CD14-positive monocyte (primary cell): ENCODE results near the gene KAZALD1. TPM values are rescaled to one million over a fixed set of nuclear protein-coding genes. Genes with fewer than 3 reads are reported as not detected.

Source experiments
- DNase-seq, 3 donors: peaks; one replicate each; pipeline ENCODE4 v3.0.0-alpha.2; 2011 to 2022
- H2AFZ ChIP-seq: 2 replicates; pipeline ENCODE4 v1.6.0; 2012; ENCODE audit warnings: mild to moderate bottlenecking, low read depth, low read length, inconsistent platforms; ENCODE audit not compliant: insufficient read depth, poor library complexity, severe bottlenecking
- H3K27ac ChIP-seq, 2 donors: 1 replicate in 1 of 2; 2 replicates in 1 of 2; pipeline ENCODE4 v1.5.1; 2012 to 2013; ENCODE audit warnings: low read length in 2 of 2, control low read depth in 1 of 2, inconsistent platforms in 1 of 2, low read depth in 1 of 2, mild to moderate bottlenecking in 1 of 2
- H3K27me3 ChIP-seq, 2 donors: one replicate each; pipeline versions ENCODE4 v1.6.0 to v1.6.1; 2011 to 2013; ENCODE audit warnings: low read length in 2 of 2; ENCODE audit not compliant: control insufficient read depth in 2 of 2, insufficient read depth in 2 of 2
- H3K36me3 ChIP-seq, 2 donors: replicated peaks in 1 of 2; 1 replicate in 1 of 2; 2 replicates in 1 of 2; pipeline versions ENCODE4 v1.5.1 to v1.6.1; 2012 to 2013; ENCODE audit warnings: low read length in 2 of 2, control low read depth in 1 of 2, inconsistent platforms in 1 of 2, mild to moderate bottlenecking in 1 of 2; ENCODE audit not compliant: insufficient read depth in 2 of 2, control insufficient read depth in 1 of 2
- H3K4me1 ChIP-seq, 2 donors: 1 replicate in 1 of 2; 2 replicates in 1 of 2; pipeline versions ENCODE4 v1.5.1 to v1.6.1; 2012 to 2013; ENCODE audit warnings: low read length in 2 of 2, control low read depth in 1 of 2, inconsistent platforms in 1 of 2, mild to moderate bottlenecking in 1 of 2, moderate library complexity in 1 of 2; ENCODE audit not compliant: insufficient read depth in 2 of 2, control insufficient read depth in 1 of 2
- H3K4me2 ChIP-seq: replicated peaks from 2 replicates; pipeline ENCODE3; 2012; ENCODE audit warnings: low read length, moderate library complexity, mild to moderate bottlenecking; ENCODE audit not compliant: poor library complexity, severe bottlenecking; ENCODE audit errors: extremely low read depth
- H3K4me3 ChIP-seq, 3 experiments: fragments of 200-600 bp in 1 of 3; sonication (generic) in 1 of 3; replicated peaks in 1 of 3; 1 replicate in 2 of 3; 2 replicates in 1 of 3; pipeline ENCODE4 v1.5.1; 2011 to 2013; ENCODE audit warnings: low read length in 3 of 3, mild to moderate bottlenecking in 3 of 3, control low read depth in 2 of 3, low read depth in 2 of 3, inconsistent platforms in 1 of 3, moderate library complexity in 1 of 3
- H3K79me2 ChIP-seq: 2 replicates; pipeline ENCODE4 v1.6.0; 2012; ENCODE audit warnings: mild to moderate bottlenecking, control low read depth, inconsistent platforms, low read length, moderate library complexity; ENCODE audit not compliant: insufficient read depth
- H3K9ac ChIP-seq: 2 replicates; pipeline ENCODE4 v1.6.0; 2017; ENCODE audit warnings: low read length, mild to moderate bottlenecking; ENCODE audit not compliant: insufficient read depth, poor library complexity, severe bottlenecking
- H3K9me3 ChIP-seq, 2 donors: replicated peaks in 1 of 2; 1 replicate in 1 of 2; 2 replicates in 1 of 2; pipeline versions ENCODE4 v1.5.1 to v1.6.1; 2012 to 2013; ENCODE audit warnings: low read length in 2 of 2, control low read depth in 1 of 2; ENCODE audit not compliant: control insufficient read depth in 1 of 2, insufficient read depth in 1 of 2
- H4K20me1 ChIP-seq: 2 replicates; pipeline ENCODE4 v1.6.0; 2012; ENCODE audit warnings: mild to moderate bottlenecking, low read length, control low read depth, moderate library complexity; ENCODE audit not compliant: insufficient read depth
- H3K27ac Mint-ChIP-seq, 7 donors: one replicate each; pipeline ENCODE4 v1.8.0; 2020; ENCODE audit warnings: mild to moderate bottlenecking in 7 of 7, mixed read lengths in 7 of 7, moderate library complexity in 6 of 7, inconsistent platforms in 2 of 7
- H3K27me3 Mint-ChIP-seq, 3 donors: one replicate each; pipeline ENCODE4 v1.8.0; 2021 to 2022; ENCODE audit warnings: low read depth in 3 of 3, mild to moderate bottlenecking in 3 of 3, mixed read lengths in 3 of 3, moderate library complexity in 3 of 3, inconsistent platforms in 1 of 3
- H3K36me3 Mint-ChIP-seq, 2 donors: one replicate each; pipeline ENCODE4 v1.8.0; 2020; ENCODE audit warnings: mixed read lengths in 2 of 2, inconsistent platforms in 1 of 2, mild to moderate bottlenecking in 1 of 2
- H3K4me1 Mint-ChIP-seq: one replicate; pipeline ENCODE4 v1.8.0; 2020; ENCODE audit warnings: mild to moderate bottlenecking, mixed read lengths
- H3K4me3 Mint-ChIP-seq, 2 donors: one replicate each; pipeline ENCODE4 v1.8.0; 2020; ENCODE audit warnings: mild to moderate bottlenecking in 2 of 2, mixed read lengths in 2 of 2, moderate library complexity in 1 of 2
- H3K9me3 Mint-ChIP-seq, 7 donors: one replicate each; pipeline ENCODE4 v1.8.0; 2020 to 2022; ENCODE audit warnings: mixed read lengths in 7 of 7, mild to moderate bottlenecking in 6 of 7, moderate library complexity in 6 of 7, inconsistent platforms in 2 of 7
- CTCF ChIP-seq: fragments of 200-600 bp; IDR thresholded peaks from one replicate; pipeline ENCODE4 v1.8.0; 2022; ENCODE audit warnings: antibody characterized with exemption, mild to moderate bottlenecking
- WGBS: methylation state at CpG from one replicate; pipeline ENCODE4 v1.1.5; 2013; ENCODE audit warnings: missing lambda C conversion rate; ENCODE audit not compliant: insufficient coverage; 5-methylcytosine and 5-hydroxymethylcytosine counted together
- intact Hi-C, 2 donors: fragments of 100-400 bp; cut with micrococcal nuclease; formaldehyde crosslinking; loops; one replicate each; pipeline versions ENCODE4 v1.15.0 to v1.15.1; 2023
- polyA plus RNA-seq, 3 donors: library from polyadenylated mRNA; depleted of rRNA in 1 of 3; unstranded in 2 of 3; stranded (reverse) in 1 of 3; fragments of 300-500 nt in 2 of 3; fragments of >200 nt in 1 of 3; fragmentation: Illumina TruSeq in 2 of 3; gene quantifications; 1 replicate in 2 of 3; 2 replicates in 1 of 3; pipeline ENCODE4 v1.2.3, GENCODE V29; 2012 to 2021

Gene KAZALD1
- polyA plus RNA-seq, 3 donors = 0.15 to 6.6 (median 0.53) TPM

GRCh38 chr10:101040061-101040460 is 21.7 kb upstream of the KAZALD1 start:
- Histone ChIP-seq H3K27ac (no peak overlapping the region), H3K9me3 (no peaks in the 10 kb centered on the region), H3K79me2 (no peaks in the 10 kb centered on the region), H3K4me1 (peaks cover 14 to 22% of the 10 kb centered on the region in 2 donors), H3K4me3 (no peak overlapping the region), H3K27me3 (peaks cover 0 to 3% of the 10 kb centered on the region in 2 donors), H3K4me2 (no peak overlapping the region), H4K20me1 (peaks cover 14% of the 10 kb centered on the region), H3K9ac (no peak overlapping the region), H3K36me3 (peaks cover 47 to 54% of the 10 kb centered on the region in 2 donors), H2AFZ (no peak overlapping the region)
- no peak for TF ChIP-seq CTCF
- Mint-ChIP-seq H3K4me3 (no peak overlapping the region), H3K9me3 (no peaks in the 10 kb centered on the region), H3K36me3 (peaks cover 51 to 58% of the 10 kb centered on the region in 2 donors), H3K4me1 (peaks cover 23% of the 10 kb centered on the region), H3K27ac (no peak overlapping the region), H3K27me3 (peaks cover under 1 to 2% (median 1%) of the 10 kb centered on the region in 3 donors)
- intact Hi-C loops = loop anchor here in 1 of 2 donors (5.0 kb wide), 1 partner anchor 102 kb away; no protein-coding TSS in a partner anchor
- DNase-seq = no peak
- 95% methylated on average over 2 of the region's 3 CpGs for WGBS

- Mint-ChIP-seq H3K4me3 (peak overlapping the region in 1 of 2 donors; percentile 50), H3K9me3 (no peaks in the 10 kb centered on the region), H3K27me3 (peaks cover 5 to 8% (median 7%) of the 10 kb centered on the region in 3 donors), H3K36me3 (peaks cover 44 to 50% of the 10 kb centered on the region in 2 donors), H3K27ac (peak overlapping the region in 1 of 7 donors; percentile 76), H3K4me1 (peaks cover 23% of the 10 kb centered on the region)
- no peak overlapping the region for H3K9ac ChIP-seq
- peaks cover 39 to 46% of the 10 kb centered on the region in 2 donors for H3K36me3 ChIP-seq
- peaks cover 0 to 9% of the 10 kb centered on the region in 2 donors for H3K27me3 ChIP-seq
- H3K4me3 ChIP-seq = no peak overlapping the region
- H3K27ac ChIP-seq = no peak overlapping the region
- H3K9me3 ChIP-seq = no peaks in the 10 kb centered on the region
- peaks cover 7% of the 10 kb centered on the region for H4K20me1 ChIP-seq
- H3K4me2 ChIP-seq = no peak overlapping the region
- H3K4me1 ChIP-seq = peaks cover 14 to 22% of the 10 kb centered on the region in 2 donors
- 0% methylated on average over 1 of the region's 2 CpGs for WGBS
- no peak for DNase-seq
- H2AFZ ChIP-seq = no peak overlapping the region
- TF ChIP-seq CTCF = no peak
- intact Hi-C loops = loop anchor here in 1 of 2 donors (5.0 kb wide), 1 partner anchor 101 kb away; no protein-coding TSS in a partner anchor
- H3K79me2 ChIP-seq = no peaks in the 10 kb centered on the region
These were observed 20.9 kb upstream of the KAZALD1 start for GRCh38 chr10:101040851-101041250.
